Peyer's patch (tissue), 4 donors: Measurements from ENCODE around the gene USP50.

Experiments
- CTCF ChIP-seq, 6 experiments: fragments of 450-650 bp in 4 of 6; fragments of 200-600 bp in 2 of 6; sonication (generic) in 1 of 6; IDR thresholded peaks; one replicate each; pipeline ENCODE4 v1.5.1; 2017 to 2019; ENCODE audit warnings: antibody characterized with exemption in 6 of 6, mild to moderate bottlenecking in 3 of 6, moderate library complexity in 1 of 6
- POLR2A ChIP-seq, 2 donors: fragments of 450-650 bp; IDR thresholded peaks; one replicate each; pipeline ENCODE4 v1.5.1; 2017; ENCODE audit warnings: antibody characterized with exemption in 2 of 2, mild to moderate bottlenecking in 2 of 2, moderate library complexity in 2 of 2

- TF ChIP-seq CTCF (IDR thresholded peaks at IDR 0.05) (no peak), POLR2A (IDR thresholded peaks at IDR 0.05) (no peak)
These were observed 87.9 kb downstream of the USP50 start for GRCh38 chr15:50458348-50459112.
